Lower leg skin (tissue), 3 donors: ENCODE data around the gene ACIN1.

Experiments used
- POLR2A ChIP-seq, 2 donors: fragments of 450-650 bp; IDR thresholded peaks; one replicate each; pipeline ENCODE4 v1.6.1; 2016 to 2017; ENCODE audit warnings: antibody characterized with exemption in 2 of 2, mild to moderate bottlenecking in 1 of 2, moderate library complexity in 1 of 2
- TF ChIP-seq, protein P1 (sequence below), 3 donors: fragments of 450-650 bp; IDR thresholded peaks; one replicate each; pipeline ENCODE4 v1.5.1; 2016; ENCODE audit warnings: antibody characterized with exemption in 3 of 3, mild to moderate bottlenecking in 3 of 3, moderate library complexity in 2 of 3

DNA sequence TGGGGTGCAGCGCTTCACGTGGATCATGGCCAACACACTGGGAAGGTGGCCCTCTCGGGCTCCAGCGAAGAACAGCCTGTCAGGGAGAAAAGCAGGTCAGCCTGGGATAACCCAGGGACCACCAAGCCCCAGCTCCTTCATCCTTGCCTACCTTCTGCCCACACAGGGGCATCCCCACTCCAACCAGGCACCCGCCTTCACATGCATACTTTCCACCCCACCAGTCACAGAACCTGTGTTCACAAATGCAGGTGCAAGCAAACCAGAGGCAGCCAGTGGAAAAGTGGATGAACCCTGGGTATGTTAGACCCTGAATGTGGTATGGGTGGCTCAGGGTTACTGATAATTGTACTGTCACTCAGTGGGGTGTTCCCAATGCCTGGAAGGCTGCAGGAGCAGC is 36.5 kb upstream of the ACIN1 start:
- TF ChIP-seq, protein P1, sequence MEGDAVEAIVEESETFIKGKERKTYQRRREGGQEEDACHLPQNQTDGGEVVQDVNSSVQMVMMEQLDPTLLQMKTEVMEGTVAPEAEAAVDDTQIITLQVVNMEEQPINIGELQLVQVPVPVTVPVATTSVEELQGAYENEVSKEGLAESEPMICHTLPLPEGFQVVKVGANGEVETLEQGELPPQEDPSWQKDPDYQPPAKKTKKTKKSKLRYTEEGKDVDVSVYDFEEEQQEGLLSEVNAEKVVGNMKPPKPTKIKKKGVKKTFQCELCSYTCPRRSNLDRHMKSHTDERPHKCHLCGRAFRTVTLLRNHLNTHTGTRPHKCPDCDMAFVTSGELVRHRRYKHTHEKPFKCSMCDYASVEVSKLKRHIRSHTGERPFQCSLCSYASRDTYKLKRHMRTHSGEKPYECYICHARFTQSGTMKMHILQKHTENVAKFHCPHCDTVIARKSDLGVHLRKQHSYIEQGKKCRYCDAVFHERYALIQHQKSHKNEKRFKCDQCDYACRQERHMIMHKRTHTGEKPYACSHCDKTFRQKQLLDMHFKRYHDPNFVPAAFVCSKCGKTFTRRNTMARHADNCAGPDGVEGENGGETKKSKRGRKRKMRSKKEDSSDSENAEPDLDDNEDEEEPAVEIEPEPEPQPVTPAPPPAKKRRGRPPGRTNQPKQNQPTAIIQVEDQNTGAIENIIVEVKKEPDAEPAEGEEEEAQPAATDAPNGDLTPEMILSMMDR (IDR thresholded peaks at IDR 0.05): no peak
- no peak for TF ChIP-seq POLR2A (IDR thresholded peaks at IDR 0.05)
